Smooth muscle cell (in vitro differentiated cells): ENCODE data around the gene AP3S2. TPM values are rescaled to one million over a fixed set of nuclear protein-coding genes. Genes with fewer than 3 reads are reported as not detected.
A peak's percentile ranks its signal among the peaks of the same experiment; 100 is the strongest.
"Not testable (repeated sequence)": the region's sequence is repeated elsewhere in the genome, so short reads cannot be mapped to it uniquely, and the experiment has no call there.

Experiments
- DNase-seq: peaks from one replicate; lab custom pipeline; 2025; ENCODE audit not compliant: unreplicated experiment; lab: John Stamatoyannopoulos, UW
- H2AFZ ChIP-seq: fragments of 200-600 bp; sonication (generic); 2 replicates; pipeline ENCODE4 v1.6.0; 2016; ENCODE audit warnings: antibody characterized with exemption, low read depth, mild to moderate bottlenecking
- H3F3A ChIP-seq: fragments of 200-600 bp; sonication (generic); 2 replicates; pipeline ENCODE4 v1.6.0; 2017; ENCODE audit warnings: antibody characterized with exemption, low read depth
- H3K27ac ChIP-seq: fragments of 200-600 bp; sonication (generic); 2 replicates; pipeline ENCODE4 v1.5.1; 2016; ENCODE audit warnings: low read depth, mild to moderate bottlenecking
- H3K27me3 ChIP-seq: fragments of 200-600 bp; sonication (generic); 2 replicates; pipeline ENCODE4 v1.6.1; 2016; ENCODE audit warnings: low read depth, mild to moderate bottlenecking
- H3K36me3 ChIP-seq: fragments of 200-600 bp; sonication (generic); 2 replicates; pipeline ENCODE4 v1.5.1; 2016; ENCODE audit warnings: low read depth
- H3K4me1 ChIP-seq: fragments of 200-600 bp; sonication (generic); 2 replicates; pipeline ENCODE4 v1.5.1; 2016; ENCODE audit warnings: low read depth
- H3K4me2 ChIP-seq: fragments of 200-600 bp; sonication (generic); 2 replicates; pipeline ENCODE4 v1.6.0; 2016; ENCODE audit warnings: mild to moderate bottlenecking
- H3K4me3 ChIP-seq: fragments of 200-600 bp; sonication (generic); 2 replicates; pipeline ENCODE4 v1.5.1; 2016; ENCODE audit warnings: mild to moderate bottlenecking
- H3K79me2 ChIP-seq: fragments of 200-600 bp; sonication (generic); 2 replicates; pipeline ENCODE4 v1.6.0; 2016; ENCODE audit warnings: low read depth, mild to moderate bottlenecking
- H3K9ac ChIP-seq: fragments of 200-600 bp; sonication (generic); 2 replicates; pipeline ENCODE4 v1.6.0; 2016; ENCODE audit warnings: low read depth
- H3K9me3 ChIP-seq: fragments of 200-600 bp; sonication (generic); replicated peaks from 2 replicates; pipeline ENCODE4 v1.5.1; 2016; ENCODE audit warnings: low read depth
- H4K20me1 ChIP-seq: fragments of 200-600 bp; sonication (generic); 2 replicates; pipeline ENCODE4 v1.6.0; 2016; ENCODE audit warnings: low read depth
- WGBS: methylation state at CpG from one replicate; pipeline ENCODE4 v1.1.7; 2016; ENCODE audit warnings: low lambda C conversion rate; 5-methylcytosine and 5-hydroxymethylcytosine counted together
- polyA plus RNA-seq: library from polyadenylated mRNA; unstranded; fragments of >200 nt; fragmentation: Nextera tagmentation; extraction: Ambion mirVana; gene quantifications from 2 replicates; pipeline ENCODE4 v1.2.1, GENCODE V29; 2016
- total RNA-seq: library from RNA; depleted of rRNA; stranded (reverse); fragments of >200 nt; gene quantifications from 2 replicates; pipeline ENCODE4 v1.2.3, GENCODE V29; 2014
- TF ChIP-seq, protein P1 (sequence below): fragments of 200-600 bp; sonication (generic); IDR thresholded peaks from 2 replicates; pipeline ENCODE4 v1.5.1; 2017; ENCODE audit warnings: borderline replicate concordance, mild to moderate bottlenecking, antibody characterized with exemption; ENCODE audit not compliant: insufficient read depth, poor library complexity, severe bottlenecking

AP3S2 gene
- total and polyA plus RNA-seq, 2 experiments from 2014 or later = 9.4 to 55.8 TPM

GRCh38 chr15:89783861-89784685 is 109.7 kb downstream of the AP3S2 start:
- WGBS = 80% methylated on average over 15 of the region's 15 CpGs
- no peak overlapping the region for H2AFZ ChIP-seq
- peaks cover 8% of the 10 kb centered on the region for H3K36me3 ChIP-seq
- TF ChIP-seq, protein P1, sequence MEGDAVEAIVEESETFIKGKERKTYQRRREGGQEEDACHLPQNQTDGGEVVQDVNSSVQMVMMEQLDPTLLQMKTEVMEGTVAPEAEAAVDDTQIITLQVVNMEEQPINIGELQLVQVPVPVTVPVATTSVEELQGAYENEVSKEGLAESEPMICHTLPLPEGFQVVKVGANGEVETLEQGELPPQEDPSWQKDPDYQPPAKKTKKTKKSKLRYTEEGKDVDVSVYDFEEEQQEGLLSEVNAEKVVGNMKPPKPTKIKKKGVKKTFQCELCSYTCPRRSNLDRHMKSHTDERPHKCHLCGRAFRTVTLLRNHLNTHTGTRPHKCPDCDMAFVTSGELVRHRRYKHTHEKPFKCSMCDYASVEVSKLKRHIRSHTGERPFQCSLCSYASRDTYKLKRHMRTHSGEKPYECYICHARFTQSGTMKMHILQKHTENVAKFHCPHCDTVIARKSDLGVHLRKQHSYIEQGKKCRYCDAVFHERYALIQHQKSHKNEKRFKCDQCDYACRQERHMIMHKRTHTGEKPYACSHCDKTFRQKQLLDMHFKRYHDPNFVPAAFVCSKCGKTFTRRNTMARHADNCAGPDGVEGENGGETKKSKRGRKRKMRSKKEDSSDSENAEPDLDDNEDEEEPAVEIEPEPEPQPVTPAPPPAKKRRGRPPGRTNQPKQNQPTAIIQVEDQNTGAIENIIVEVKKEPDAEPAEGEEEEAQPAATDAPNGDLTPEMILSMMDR = no peak
- no peaks in the 10 kb centered on the region for H4K20me1 ChIP-seq
- H3K4me2 ChIP-seq = no peak overlapping the region
- no peaks in the 10 kb centered on the region for H3K9me3 ChIP-seq
- no peaks in the 10 kb centered on the region for H3K79me2 ChIP-seq
- no peak overlapping the region for H3K4me3 ChIP-seq
- H3F3A ChIP-seq = peaks cover 9% of the 10 kb centered on the region
- no peak overlapping the region for H3K27ac ChIP-seq
- no peak overlapping the region for H3K9ac ChIP-seq
- H3K4me1 ChIP-seq = no peaks in the 10 kb centered on the region
- H3K27me3 ChIP-seq = no peaks in the 10 kb centered on the region
- DNase-seq = no peak

GRCh38 chr15:89783111-89783860 is 110.5 kb downstream of the AP3S2 start:
- Histone ChIP-seq H3K36me3 (peaks cover 7% of the 10 kb centered on the region), H3K4me2 (peak overlapping the region; percentile 50), H2AFZ (peak overlapping the region; percentile 3), H4K20me1 (no peaks in the 10 kb centered on the region), H3K9ac (no peak overlapping the region), H3K9me3 (no peaks in the 10 kb centered on the region), H3K27ac (peak overlapping the region; percentile 8), H3F3A (peaks cover 9% of the 10 kb centered on the region), H3K79me2 (no peaks in the 10 kb centered on the region), H3K4me1 (no peaks in the 10 kb centered on the region), H3K4me3 (no peak overlapping the region), H3K27me3 (no peaks in the 10 kb centered on the region)
- WGBS = 19% methylated on average over 14 of the region's 14 CpGs
- DNase-seq = no peak
- TF ChIP-seq, protein P1 = no peak

DNA sequence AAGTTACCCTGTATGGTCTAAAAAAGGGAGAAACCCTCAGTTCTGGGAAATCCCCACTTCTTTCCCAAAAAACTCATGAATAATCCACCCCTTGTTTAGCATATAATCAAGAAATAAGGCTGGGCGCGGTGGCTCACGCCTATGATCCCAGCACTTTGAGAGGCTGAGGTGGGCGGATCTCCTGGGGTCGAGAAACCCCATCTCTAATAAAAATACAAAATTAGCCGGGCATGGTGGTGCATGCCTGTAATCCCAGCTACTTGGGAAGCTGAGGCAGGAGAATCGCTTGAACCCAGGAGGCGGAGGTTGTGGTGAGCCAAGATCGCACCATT is 111.2 kb downstream of the AP3S2 start:
- peak overlapping the region; percentile 86 for H3K27ac ChIP-seq
- H3F3A ChIP-seq = not testable (repeated sequence)

GRCh38 chr15:89781891-89782618 is 111.7 kb downstream of the AP3S2 start:
- peak overlapping the region; percentile 50 for H3K9ac ChIP-seq
- H3K4me2 ChIP-seq = peak overlapping the region; percentile 16
- no peaks in the 10 kb centered on the region for H3K27me3 ChIP-seq
- peaks cover 9% of the 10 kb centered on the region for H3F3A ChIP-seq
- H3K27ac ChIP-seq = peak overlapping the region; percentile 86
- H3K79me2 ChIP-seq = no peaks in the 10 kb centered on the region
- H3K9me3 ChIP-seq = no peaks in the 10 kb centered on the region
- H3K36me3 ChIP-seq = no peaks in the 10 kb centered on the region
- no peaks in the 10 kb centered on the region for H4K20me1 ChIP-seq
- no peaks in the 10 kb centered on the region for H3K4me1 ChIP-seq
- H3K4me3 ChIP-seq = no peak overlapping the region
- 50% methylated on average over 15 of the region's 15 CpGs for WGBS
- TF ChIP-seq, protein P1 = no peak
- no peak overlapping the region for H2AFZ ChIP-seq
- no peak for DNase-seq

More for the DNA sequence above, 111.2 kb downstream of the AP3S2 start:
- not testable (repeated sequence) for H3K4me1 ChIP-seq, H3K79me2 ChIP-seq, H3K4me3 ChIP-seq, H4K20me1 ChIP-seq, H3K36me3 ChIP-seq, H3K27me3 ChIP-seq, H3K9ac ChIP-seq, H3K9me3 ChIP-seq, H2AFZ ChIP-seq, DNase-seq
- WGBS = 94% methylated on average over 9 of the region's 9 CpGs
- H3K4me2 ChIP-seq = peak overlapping the region; percentile 50
